GM18858 (cell line): ENCODE measurements around the gene TANC1.
"Not testable (repeated sequence)": the region's sequence is repeated elsewhere in the genome, so short reads cannot be mapped to it uniquely, and the experiment has no call there.

Experiments
- ATAC-seq: cut with Tn5 transposase; IDR thresholded peaks from one replicate; pipeline ENCODE4 v1.9.1; 2021; ENCODE audit not compliant: unreplicated experiment

Gene TANC1

DNA sequence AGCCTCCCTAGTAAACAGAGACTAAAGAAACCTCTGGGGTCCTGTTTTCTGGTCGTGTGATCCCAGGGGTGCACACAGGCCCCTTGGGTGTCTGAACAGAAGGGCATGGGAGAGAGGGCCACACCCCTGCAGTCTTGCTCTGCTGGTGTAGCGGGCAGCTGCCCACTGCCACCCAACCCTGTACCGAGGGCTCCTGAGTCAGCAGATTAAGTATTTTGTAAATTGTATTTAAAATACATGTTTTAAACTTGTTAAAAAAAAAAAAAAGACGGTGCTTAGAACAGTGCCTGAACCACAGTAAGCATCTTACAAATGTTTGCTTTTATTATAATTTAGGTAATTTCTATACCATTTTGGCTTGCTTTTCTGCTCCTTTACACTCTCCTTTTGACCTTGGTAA lies 113.7 kb downstream of the TANC1 start:
- no peak for ATAC-seq

DNA sequence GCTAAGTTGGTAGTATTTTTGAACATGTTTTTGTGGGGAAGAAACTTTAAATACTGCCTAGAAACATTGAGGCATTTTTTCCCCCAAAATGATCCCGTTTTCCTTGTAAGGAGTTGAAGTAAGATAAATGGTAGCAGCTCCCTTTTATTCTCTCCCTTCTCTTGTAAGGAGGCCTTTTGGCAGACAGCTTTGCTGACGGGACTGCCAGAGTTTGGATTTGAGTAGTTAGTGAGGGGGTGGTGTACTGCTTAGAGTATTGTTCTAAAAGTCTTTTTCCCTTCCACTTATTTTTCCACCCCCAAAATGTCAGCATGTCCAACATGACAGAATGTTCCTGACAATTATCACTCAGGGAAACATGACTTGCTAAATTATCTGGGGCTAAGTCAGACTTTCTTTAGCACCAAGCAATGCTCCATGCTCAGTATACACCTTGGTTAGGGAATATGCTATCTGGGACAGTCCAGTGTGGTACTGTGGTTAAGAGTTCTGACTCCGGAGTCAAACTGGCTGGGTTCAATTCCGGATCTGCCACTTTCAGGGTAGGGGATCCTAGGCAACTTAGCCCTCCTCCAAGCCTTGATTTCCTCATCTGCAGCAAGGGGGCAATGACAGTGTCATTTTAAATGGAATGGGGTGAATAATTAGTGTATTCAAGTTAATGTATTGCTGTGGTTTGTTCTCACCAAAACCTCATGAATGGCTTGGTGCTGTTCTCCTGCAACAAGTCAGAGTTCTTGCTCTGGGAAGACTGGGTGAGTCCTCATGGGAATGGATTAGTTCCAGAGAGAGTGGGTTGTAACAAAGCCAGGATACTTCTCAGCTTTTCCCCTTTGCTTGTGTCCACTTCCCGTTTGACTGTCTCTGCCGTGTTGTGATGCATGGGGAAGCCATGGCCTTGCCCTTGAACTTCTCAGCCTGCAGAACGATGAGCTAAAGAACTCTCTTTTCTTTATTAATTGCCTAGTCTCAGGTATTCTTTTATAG lies 116.2 kb downstream of the TANC1 start:
- no peak for ATAC-seq

DNA sequence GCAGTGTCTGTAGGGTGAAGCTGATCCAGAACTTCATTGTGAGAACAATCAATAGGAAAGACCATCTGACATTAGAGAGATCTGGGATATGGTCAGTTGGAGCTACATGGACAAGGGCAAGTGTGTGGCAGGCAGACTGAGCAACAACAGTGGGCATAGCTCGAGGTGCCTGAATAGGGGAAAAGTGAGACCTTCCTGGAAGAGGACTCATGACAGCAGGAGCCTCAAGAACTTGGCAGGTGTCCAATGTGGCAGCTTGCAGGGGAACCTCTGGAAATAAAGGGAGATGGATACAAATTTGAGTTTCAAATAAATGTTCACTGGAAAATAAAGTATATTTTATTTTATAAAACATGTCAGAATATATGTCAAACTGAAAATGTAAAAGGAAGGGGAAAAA lies 117.9 kb downstream of the TANC1 start:
- ATAC-seq, result no peak

DNA sequence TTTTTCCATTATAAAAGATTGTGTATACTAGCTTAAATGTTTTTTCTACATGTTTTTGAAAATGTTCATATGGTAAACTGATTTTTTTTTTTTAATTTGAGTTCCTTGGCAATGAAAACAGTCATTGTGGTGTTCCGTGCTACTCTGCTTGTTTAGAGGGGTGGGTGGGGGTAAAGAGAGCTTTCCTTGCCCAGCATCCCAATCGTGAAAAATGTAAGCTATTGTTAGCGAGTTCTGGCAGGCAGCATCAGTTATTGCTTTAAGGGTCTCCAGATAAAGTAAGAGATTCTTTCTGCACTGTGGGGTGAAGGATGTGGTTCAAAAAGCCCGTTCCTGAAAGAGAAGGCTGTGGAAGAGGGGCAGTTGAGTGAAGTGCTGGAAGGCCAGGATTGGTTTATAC lies 118.4 kb downstream of the TANC1 start:
- no peak for ATAC-seq

DNA sequence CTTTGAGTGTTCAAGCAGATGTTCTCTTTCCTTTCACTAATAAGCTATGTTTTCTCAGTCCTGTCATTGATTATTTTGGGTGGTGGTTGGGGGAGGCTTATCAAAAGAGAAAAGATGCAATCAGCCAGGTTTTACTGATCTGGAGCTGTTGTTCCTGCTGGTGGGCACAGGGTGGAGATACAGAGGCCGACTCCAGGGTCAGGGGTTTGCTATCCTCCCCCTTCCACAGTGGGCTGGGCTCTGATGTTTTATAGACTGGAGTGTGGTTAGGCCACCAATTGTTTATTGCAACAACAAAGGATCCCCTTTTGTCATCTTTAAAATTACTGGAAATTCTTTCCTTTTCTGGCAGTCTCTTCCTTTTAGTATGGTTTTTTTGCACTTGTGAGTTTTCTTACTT lies 120.5 kb downstream of the TANC1 start:
- no peak for ATAC-seq

DNA sequence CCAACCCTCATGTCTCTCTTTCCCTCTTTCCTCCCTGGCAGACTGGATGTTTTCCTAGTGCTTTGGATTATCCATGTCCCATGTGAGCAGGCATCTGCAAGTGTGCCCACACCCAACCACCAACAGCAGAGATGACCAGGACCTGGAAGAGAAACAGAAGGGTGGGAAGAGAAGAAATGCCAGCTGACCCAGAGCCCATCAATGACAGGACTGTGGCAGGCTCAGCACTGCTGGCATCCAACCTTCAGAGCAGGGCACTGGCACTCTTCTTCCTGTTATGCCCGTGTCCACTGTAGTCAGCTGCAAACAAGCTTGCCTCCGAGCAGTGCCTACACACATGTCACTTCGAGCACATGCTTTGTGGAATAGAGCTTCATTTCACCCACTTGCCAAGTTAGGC lies 121.1 kb downstream of the TANC1 start:
- ATAC-seq, result no peak

DNA sequence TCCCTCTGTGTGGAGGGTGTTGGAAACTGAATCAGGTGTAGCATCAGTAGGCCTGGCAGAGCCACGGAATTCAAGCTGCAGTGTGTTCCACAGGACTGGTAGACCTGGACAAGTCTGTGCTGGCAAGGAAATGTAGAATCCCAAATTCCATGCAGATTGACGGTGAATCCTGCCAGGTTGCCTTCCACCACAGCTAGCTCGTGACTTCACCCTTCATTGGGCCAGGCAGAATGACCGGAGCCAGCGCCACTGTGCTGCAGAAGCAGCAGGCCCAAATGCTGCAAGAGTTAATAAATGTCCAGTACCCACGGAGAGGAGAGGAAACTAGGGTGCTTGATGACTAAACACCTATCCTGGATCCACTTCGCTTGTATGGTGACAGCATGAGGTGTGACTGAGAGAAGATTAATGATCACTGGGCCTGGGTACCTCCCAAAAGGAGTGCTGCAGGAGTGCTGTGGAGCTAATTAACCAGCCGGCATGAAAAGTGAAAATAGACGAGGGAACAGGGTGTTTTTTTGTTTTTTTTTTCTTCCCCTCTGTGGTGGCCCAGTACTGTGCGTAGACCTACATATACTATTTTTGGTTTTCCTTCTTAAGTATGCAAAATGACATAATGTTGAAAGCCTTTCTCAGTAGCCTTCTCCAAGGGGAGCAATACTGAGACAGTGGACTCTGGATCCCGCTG lies 122.2 kb downstream of the TANC1 start:
- ATAC-seq, result peak; percentile 50

DNA sequence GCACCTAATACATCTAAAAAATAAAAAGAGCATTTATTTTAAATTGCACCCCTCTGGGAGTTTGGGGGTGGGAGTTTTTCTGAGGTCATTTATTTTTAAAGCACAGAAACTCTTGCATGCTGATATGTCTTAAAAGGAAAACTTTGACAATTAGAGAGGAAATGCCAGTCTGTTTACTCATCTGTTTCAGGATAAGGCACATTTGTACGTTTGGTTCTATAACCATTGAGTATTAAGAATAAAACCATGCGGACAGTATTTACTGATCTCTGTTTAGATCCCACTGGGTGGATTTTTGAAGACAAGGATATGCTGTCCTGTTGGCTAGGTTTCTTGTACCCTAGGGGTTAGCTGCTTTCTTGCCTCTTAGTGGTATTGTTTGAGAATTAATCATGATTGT lies 122.9 kb downstream of the TANC1 start:
- no peak for ATAC-seq

DNA sequence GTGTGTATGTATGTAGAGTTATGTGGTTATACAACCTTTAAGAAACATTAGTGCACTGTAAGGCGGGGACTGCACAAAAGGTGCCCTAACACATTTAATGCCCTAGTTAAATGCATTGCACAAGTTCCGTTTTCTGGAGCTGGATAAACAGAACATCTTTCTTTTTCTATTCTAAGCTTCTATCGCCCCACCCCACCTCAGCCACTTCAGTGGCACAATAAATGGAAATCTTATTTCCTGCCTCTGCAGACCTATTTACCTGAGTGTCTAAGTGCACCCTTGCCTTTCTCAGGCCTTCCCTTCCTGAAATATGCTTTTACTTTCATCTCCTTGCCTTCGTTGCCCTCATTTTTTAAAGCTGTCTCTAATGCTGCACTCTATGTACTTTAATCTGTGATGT lies 123.5 kb downstream of the TANC1 start:
- ATAC-seq, result no peak

DNA sequence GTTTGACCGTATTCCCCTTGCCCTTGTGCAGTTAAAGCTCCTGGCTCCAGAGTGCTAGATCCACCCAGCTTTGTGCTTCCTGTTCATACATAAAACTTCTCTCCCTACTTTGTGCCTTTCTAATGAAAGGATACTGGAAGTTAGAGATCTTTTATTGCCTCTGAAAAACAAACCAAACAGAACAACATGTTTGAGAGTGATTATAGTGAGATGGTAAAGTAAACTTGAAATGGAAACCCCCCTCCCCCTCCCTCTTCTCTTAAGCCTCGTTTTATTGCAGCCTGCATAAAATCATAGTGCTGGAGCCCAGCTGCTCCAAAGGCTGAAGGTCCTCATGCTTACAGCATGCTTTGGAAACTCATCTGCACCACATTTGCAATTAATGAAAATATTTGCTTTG lies 125.1 kb downstream of the TANC1 start:
- ATAC-seq, result no peak

DNA sequence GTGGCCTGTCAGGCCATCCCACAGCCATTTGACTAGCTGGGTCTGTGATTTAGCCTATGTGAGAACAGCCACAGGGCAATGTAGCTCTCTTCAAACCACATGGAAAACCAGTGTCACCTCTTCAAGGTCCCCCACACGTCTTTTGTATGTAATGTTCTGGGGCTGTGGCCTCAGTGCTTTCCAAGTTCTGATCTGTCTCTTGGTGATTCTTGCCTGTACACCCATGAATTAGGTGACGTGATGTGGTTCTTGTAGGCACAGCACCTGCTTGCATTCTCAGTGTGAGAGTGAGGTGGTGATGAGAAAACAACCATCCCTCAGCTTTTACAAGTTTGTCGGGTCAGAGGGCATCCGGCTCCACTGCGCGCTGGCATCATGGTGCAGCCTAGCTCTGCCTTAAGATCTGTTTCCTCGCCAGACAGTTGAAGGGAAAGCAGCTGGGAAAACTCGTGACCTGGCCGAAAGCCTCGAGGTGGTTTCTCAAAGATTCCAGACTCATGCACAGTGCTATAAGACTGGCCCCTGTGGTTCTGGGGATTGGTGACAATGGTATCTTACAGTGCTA lies 125.8 kb downstream of the TANC1 start:
- ATAC-seq, result no peak

DNA sequence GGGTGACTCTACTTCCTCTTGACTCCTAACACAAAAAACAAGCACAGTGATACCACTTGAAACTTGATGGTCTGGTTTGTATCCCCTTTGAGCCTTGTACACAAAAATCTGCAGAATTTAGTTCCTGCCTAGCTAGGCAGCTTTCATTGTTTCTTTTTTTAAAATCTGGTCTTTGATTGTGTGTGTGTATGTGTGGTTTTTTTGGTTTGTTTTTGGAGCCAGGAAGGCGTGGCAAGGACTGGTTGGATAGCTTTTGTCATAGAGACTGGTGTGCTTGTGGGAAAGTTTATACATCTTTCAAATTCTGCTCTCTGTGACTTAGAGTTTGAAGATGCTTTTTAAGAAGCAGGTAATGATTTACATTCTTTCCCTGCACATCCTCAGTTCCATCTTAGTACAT lies 127.4 kb downstream of the TANC1 start:
- ATAC-seq, result no peak

DNA sequence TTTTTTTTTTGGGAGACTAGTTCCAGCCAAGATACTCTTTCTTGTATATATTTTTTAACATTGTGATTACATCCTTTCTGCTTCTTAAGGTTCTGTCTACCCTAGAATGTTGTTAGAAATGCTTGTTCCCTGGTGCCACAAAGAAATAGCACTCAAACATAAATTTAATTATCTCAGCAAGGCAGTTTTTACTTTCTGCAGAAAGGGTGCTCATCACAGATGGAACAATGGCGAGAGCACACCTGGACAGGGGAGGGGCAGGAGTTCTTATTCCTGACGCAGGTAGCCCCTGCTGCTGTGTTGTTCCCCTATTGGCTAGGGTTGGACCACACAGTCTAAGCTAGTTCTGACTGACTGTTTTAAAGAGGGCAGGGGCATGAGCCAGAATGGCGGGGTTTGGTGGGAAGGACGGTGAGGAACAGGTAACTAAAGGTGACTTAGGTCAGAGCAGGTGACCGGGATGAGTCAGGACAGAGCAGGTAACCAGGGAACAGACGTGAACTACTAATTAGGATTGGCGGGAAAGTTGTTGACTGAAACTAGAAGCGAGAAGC lies 127.9 kb downstream of the TANC1 start:
- not testable (repeated sequence) for ATAC-seq

DNA sequence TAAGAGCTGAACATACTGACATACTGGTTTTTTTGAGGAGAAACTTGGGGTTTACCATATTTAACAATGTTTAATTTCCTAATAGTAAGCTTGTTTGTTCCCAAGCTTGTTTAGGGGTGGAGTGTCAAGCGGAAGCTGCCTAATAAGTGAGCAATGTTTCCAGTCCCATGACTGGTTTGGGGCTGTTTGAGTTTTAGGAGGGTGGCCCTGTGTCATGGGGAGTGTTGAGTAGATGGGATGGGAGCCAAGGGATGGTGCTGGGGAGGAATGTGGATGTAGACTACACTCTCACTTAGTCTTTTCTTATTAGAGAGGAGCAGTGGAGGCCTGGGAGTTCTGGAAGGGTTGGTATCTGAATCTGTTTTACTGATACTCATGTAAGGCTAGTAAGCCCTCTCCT lies 128.5 kb downstream of the TANC1 start:
- no peak for ATAC-seq

DNA sequence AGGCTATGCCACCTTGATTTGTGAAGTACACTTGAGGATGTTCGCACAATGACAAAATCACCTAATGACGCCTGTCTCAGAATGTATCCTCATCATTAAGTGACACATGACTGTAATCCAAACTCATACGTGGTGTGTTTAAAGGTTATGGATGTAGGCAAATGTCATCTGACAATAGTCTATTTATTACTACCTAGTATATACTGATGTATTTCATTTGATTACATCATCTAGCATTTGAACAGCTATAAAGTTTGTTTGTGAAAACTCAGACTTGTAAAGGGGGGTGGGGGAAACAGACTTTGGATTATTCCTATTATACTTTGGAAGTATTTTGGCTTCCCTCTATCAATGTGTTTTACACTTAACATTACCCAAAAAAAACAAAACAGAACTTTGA lies 129.9 kb downstream of the TANC1 start:
- ATAC-seq, result no peak

DNA sequence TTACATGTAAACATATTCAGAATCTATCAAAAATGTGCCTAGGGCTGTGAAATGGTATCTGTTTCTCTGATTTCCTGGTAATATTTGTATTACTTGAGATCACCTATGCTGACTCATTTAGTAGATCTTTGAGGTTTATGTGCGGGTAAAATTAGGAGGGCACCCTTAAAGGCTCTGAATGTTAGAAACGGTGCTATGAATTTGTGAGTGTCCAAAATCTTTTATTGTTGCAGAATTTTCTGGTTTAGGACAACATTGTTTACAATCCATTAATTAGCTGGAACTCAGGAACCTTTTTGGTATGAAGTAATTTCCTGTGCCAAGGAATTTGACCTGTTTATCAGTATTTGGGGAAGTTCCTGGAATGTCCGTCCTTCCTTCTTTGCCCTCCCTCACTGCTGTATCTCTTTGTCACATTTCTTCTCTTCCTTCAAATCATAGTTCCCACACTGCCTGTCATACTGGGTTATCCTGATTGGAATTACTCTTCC lies 130.5 kb downstream of the TANC1 start:
- peak; percentile 62 for ATAC-seq

DNA sequence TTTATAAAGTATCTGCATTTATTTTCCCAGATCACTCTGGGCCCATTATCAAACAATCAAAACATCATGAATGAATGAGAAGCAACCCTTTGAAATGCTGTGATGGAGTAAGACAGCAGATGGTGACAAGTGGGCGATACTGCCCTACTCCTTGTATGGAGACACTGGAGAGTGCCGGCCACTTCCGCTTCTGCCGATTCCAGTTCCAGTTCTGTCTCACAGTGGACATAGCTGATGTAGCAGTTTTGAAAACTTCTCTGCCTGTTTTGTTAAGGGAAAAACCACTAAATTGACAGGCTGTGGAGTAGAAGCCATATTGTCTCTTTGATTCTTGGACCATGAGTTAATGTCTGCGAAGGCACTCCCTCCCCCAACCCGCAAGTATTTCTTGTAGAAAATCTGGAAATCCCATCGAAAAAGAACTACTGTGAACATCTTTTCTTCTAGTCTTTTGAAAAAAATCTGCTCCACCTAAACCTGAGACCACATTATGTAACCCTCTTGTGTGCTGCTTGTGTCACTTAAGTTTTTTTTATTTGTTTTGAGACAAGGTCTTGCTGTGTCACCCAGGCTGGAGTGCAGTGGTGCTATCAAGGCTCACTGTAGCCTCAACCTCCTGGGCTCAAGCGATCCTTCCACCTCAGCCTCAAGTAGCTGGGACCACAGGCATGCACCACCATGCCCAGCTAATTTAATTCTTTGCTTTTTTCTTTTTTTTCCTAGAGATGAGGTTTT lies 133.5 kb downstream of the TANC1 start:
- no peak for ATAC-seq

DNA sequence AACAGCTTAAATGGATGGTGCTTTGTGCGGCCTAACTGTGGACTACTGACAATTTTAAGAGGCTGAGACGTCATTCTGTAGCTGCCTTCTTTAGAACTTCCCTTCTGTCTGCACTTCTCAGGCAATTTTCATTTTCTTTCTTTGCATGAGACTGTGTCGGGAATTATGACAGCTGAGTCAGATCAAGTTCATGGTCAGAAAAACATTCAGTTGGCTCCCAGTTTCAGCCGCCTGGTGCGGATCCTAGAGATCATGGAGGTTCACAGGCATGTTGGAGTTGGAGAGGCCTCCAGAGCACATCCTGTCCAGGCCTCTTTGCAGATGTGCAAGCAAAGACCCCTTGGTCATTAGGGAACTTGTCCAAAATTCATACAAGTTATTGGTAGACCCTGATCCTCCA lies 135.0 kb downstream of the TANC1 start:
- ATAC-seq, result no peak

DNA sequence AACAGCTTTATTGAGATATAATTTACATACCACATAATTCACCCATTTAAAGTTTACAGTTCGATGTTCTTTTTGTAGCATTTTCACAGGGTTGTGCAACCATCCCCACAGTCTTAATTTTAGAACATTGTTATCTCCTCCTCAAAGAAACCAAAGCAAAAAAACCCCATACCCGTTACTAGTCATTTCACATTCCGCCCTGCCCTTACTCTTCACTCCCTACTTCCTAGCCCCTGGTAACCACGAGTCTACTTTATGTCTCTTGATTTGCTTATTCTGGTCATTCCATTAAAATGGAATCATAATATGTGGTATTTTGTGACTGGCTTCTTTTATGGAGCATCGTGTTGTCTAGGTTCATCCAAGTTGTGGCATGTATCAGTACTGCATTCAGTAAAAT lies 137.7 kb downstream of the TANC1 start:
- ATAC-seq, result no peak

DNA sequence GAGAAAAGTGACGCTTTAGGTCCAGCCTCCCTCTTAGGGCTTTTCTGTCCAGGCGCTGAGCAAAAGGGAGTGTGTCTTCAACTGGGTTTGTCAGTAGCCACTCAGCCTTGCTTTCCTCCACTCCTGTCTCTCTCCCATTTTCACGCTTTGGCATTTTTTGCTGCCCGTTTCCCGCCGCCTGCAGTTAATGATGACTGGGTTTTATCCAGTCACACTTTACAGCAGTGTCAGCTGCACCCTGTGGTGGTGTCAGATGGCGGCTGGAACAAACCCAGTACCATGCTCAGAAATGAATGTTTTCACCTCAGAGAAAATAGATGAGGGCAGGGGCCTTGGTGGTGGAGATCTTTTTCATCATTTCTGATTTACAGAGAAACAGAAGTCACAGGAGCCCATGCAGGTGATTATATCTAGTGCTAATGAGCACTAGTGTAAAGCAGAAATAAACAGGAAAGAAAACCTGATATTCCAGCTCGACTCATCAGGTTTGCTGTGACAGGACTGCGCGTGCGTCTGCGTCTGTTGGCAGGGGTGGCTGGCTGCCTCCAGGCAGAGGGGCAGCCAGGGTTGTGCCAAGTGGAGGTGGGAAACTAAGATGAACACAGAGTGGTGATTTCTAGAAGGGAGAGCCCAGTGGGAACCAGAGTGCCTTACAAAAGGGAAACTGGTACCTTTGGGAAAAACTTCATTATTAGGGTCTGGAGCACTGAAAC lies 139.9 kb downstream of the TANC1 start:
- no peak for ATAC-seq
